ENCODE measurements around the gene UQCRH. TPM values are rescaled to one million over a fixed set of nuclear protein-coding genes. Genes with fewer than 3 reads are reported as not detected.

UQCRH gene
- total and polyA plus RNA-seq, 2 of the 13 experiments (the other 11 are each of a cell fraction or from before 2014, with no cell fraction given) = 548 to 556 TPM

GRCh38 chr1:46303038-46303871 lies at the start of gene UQCRH, which contains the start of gene LRRC41 (continued):
- 0 out of 2 replicates have a peak, but pooled peaks have one; percentile 30 for TF ChIP-seq ZBTB10 (CRISPR knock-in tag; IDR thresholded peaks at IDR 0.05; ENCODE audit: borderline replicate concordance)
- no peak for TF ChIP-seq ZKSCAN1 (IDR thresholded peaks at IDR 0.05; ENCODE audit: low read length)
- peak; percentile 37; the same call in 1 of the 2 replicates for TF ChIP-seq ZNF556 (CRISPR knock-in tag; IDR thresholded peaks at IDR 0.05; ENCODE audit: borderline replicate concordance)
- TF ChIP-seq DMAP1 (CRISPR knock-in tag; IDR thresholded peaks at IDR 0.05) = peak; percentile 71
- 0 out of 2 replicates have a peak, but pooled peaks have one; percentile 26 for TF ChIP-seq AHDC1 (CRISPR knock-in tag; IDR thresholded peaks at IDR 0.05; ENCODE audit: borderline replicate concordance)
- TF ChIP-seq PTBP1 (IDR thresholded peaks at IDR 0.05; ENCODE audit: low read depth, low read length, poor library complexity, severe bottlenecking) = no peak
- peak; percentile 55; the same call in 1 of the 2 replicates for TF ChIP-seq PATZ1 (CRISPR knock-in tag; IDR thresholded peaks at IDR 0.05)
- no peak for TF ChIP-seq CC2D1A (CRISPR knock-in tag; IDR thresholded peaks at IDR 0.05)
- no peak for TF ChIP-seq ZNF276 (CRISPR knock-in tag; IDR thresholded peaks at IDR 0.05; ENCODE audit: low read depth)
- no peak for TF ChIP-seq ZFP36L1 (CRISPR knock-in tag; IDR thresholded peaks at IDR 0.05)
- TF ChIP-seq NR2C2 (CRISPR knock-in tag; IDR thresholded peaks at IDR 0.05; ENCODE audit: borderline replicate concordance) = peak; percentile 74

All from HepG2 (cell line).